ENCODE data around the gene MND1. TPM values are rescaled to one million over a fixed set of nuclear protein-coding genes. Genes with fewer than 3 reads are reported as not detected.

Gene MND1
- total and polyA plus RNA-seq, 2 experiments from 2014 or later, result 6.5 to 12.6 TPM

- H3K27ac ChIP-seq, result no peak overlapping the region
- TF ChIP-seq CTCF (IDR thresholded peaks at IDR 0.05; ENCODE audit: low read depth, low read length), result no peak
Measured at GRCh38 chr4:153314915-153315314, 29.6 kb upstream of the MND1 start.

GRCh38 chr4:153318696-153319320, 25.7 kb upstream of the MND1 start:
- peak; percentile 76 for TF ChIP-seq CTCF (IDR thresholded peaks at IDR 0.05; ENCODE audit: low read depth, low read length)
- no peak overlapping the region for H3K27ac ChIP-seq
- H3K9me3 ChIP-seq (ENCODE audit: low read depth), result no peaks in the 10 kb centered on the region
- peak; percentile 63 to 72 for DNase-seq (ENCODE audit: low read depth in 1 of 2, low spot score in 1 of 2)
- H3K4me1 ChIP-seq (ENCODE audit: low read depth), result no peaks in the 10 kb centered on the region
- H3K4me3 ChIP-seq, result no peak overlapping the region
- H3K27me3 ChIP-seq, result no peaks in the 10 kb centered on the region
- peaks cover 4% of the 10 kb centered on the region for H3K36me3 ChIP-seq

More at GRCh38 chr4:153314915-153315314, 29.6 kb upstream of the MND1 start:
- Histone ChIP-seq H3K4me3 (no peak overlapping the region), H3K36me3 (no peaks in the 10 kb centered on the region), H3K4me1 (ENCODE audit: low read depth) (no peaks in the 10 kb centered on the region), H3K9me3 (ENCODE audit: low read depth) (no peaks in the 10 kb centered on the region), H3K27me3 (no peaks in the 10 kb centered on the region)
- no peak for DNase-seq (ENCODE audit: low read depth in 1 of 2, low spot score in 1 of 2)

- Histone ChIP-seq H3K36me3 (peaks cover 7% of the 10 kb centered on the region), H3K27me3 (no peaks in the 10 kb centered on the region), H3K27ac (no peak overlapping the region), H3K4me3 (no peak overlapping the region), H3K4me1 (ENCODE audit: low read depth) (no peaks in the 10 kb centered on the region), H3K9me3 (ENCODE audit: low read depth) (no peaks in the 10 kb centered on the region)
- TF ChIP-seq CTCF (IDR thresholded peaks at IDR 0.05; ENCODE audit: low read depth, low read length), result no peak
- DNase-seq (ENCODE audit: low read depth in 1 of 2, low spot score in 1 of 2), result no peak
Measured at GRCh38 chr4:153322791-153323190, 21.7 kb upstream of the MND1 start.

DNA sequence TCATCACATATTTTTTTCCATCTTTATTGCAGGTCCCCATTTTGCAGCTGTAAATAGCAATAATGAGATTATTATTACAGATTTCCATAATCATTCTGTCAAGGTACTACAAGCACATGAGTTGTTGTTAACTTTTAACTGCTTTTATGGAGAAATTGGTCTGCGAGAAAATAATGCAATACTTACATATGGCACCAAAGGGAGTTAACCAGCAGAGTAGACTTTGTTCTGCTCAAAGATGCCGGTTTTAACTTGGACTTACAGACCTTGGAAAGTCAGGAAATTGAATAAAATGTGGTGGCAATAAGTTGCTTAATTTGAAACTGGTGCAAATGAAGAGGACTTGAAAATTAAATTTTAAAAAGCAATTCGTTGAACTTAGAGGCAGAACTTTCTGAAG, 20.4 kb upstream of the MND1 start:
- no peaks in the 10 kb centered on the region for H3K9me3 ChIP-seq (ENCODE audit: low read depth)
- no peaks in the 10 kb centered on the region for H3K27me3 ChIP-seq
- H3K4me1 ChIP-seq (ENCODE audit: low read depth), result no peaks in the 10 kb centered on the region
- DNase-seq (ENCODE audit: low read depth in 1 of 2, low spot score in 1 of 2), result no peak
- no peak overlapping the region for H3K27ac ChIP-seq
- H3K4me3 ChIP-seq, result no peak overlapping the region
- peaks cover 12% of the 10 kb centered on the region for H3K36me3 ChIP-seq
- no peak for TF ChIP-seq CTCF (IDR thresholded peaks at IDR 0.05; ENCODE audit: low read depth, low read length)

DNA sequence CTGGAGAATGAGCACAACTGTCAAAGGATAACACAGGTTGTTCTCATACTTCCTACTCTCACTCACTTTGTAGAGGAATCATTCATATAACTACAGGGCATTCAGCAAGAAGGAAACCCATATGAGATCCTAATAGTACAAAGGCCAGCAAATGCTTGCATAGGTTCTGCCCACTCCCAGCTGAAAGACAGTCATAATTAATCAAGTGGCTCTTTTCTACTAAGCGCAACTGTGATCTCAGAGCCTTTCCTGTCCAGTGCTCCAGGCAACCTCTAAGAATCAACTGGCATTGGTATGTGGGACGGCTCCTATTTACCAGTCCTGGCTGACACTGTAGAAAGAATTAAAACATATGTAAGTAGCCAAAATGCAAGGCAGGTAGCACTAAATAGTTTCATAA, 18.9 kb upstream of the MND1 start:
- Histone ChIP-seq H3K4me1 (ENCODE audit: low read depth) (no peaks in the 10 kb centered on the region), H3K27me3 (no peaks in the 10 kb centered on the region), H3K36me3 (peaks cover 12% of the 10 kb centered on the region), H3K9me3 (ENCODE audit: low read depth) (no peaks in the 10 kb centered on the region), H3K4me3 (no peak overlapping the region), H3K27ac (no peak overlapping the region)
- TF ChIP-seq CTCF (IDR thresholded peaks at IDR 0.05; ENCODE audit: low read depth, low read length), result no peak
- DNase-seq (ENCODE audit: low read depth in 1 of 2, low spot score in 1 of 2), result no peak

All from cardiac muscle cell (in vitro differentiated cells and primary cell).